Measurements from ENCODE around the gene EXOC4. TPM values are rescaled to one million over a fixed set of nuclear protein-coding genes. Genes with fewer than 3 reads are reported as not detected.
A peak's percentile ranks its signal among the peaks of the same experiment; 100 is the strongest.

Gene EXOC4
- total RNA-seq, 1 experiment from 2014 or later = 71.0 TPM

- ChIA-PET POLR2A (no interaction called here), CTCF (interaction anchor here (0.5 kb wide), 1 partner anchor 782 kb away, joined by 3 read pairs; no protein-coding TSS in a partner anchor)
- DNase-seq (ENCODE audit: low read depth, low spot score) (no peak), ATAC-seq (no peak)
- Histone ChIP-seq H3K9me3 (ENCODE audit: control insufficient read depth, insufficient read depth, low read depth, low read length) (no peaks in the 10 kb centered on the region; the same call in 1 of the 2 replicates), H3K4me1 (ENCODE audit: control insufficient read depth, insufficient read depth, low read length) (no peaks in the 10 kb centered on the region), H3K4me3 (ENCODE audit: low read depth in 2 of 2, low read length in 2 of 2) (no peak overlapping the region), H3K27me3 (ENCODE audit: control insufficient read depth, insufficient read depth, low read length) (no peaks in the 10 kb centered on the region), H3K27ac (ENCODE audit: low read length) (no peak overlapping the region), H3K36me3 (ENCODE audit: control insufficient read depth, insufficient read depth, low read length) (no peaks in the 10 kb centered on the region)
- BruUV-seq (replicated peaks) = no TSS peak
- in situ Hi-C loops (cut with HindIII; ENCODE audit: low pct_unique_long_range_greater_than_20kb, low sequenced_read_pairs) (no loop called here), intact Hi-C loops (cut with micrococcal nuclease; ENCODE audit: unreplicated experiment) (no loop called here)
- peak; percentile 15; the same call in 1 of the 2 replicates for TF ChIP-seq CTCF (IDR thresholded peaks at IDR 0.05)
- no peak for TF ChIP-seq REST (IDR thresholded peaks at IDR 0.05; ENCODE audit: insufficient read depth in 1 of 2, low read depth in 2 of 2, low read length in 1 of 2)
Observed at GRCh38 chr7:134031835-134032617, 779.1 kb downstream of the EXOC4 start.

GRCh38 chr7:134034652-134035051, 781.8 kb downstream of the EXOC4 start:
- no TSS peak for BruUV-seq (replicated peaks)
- ChIA-PET CTCF (no interaction called here), POLR2A (no interaction called here)
- intact Hi-C loops (cut with micrococcal nuclease; ENCODE audit: unreplicated experiment) (no loop called here), in situ Hi-C loops (cut with HindIII; ENCODE audit: low pct_unique_long_range_greater_than_20kb, low sequenced_read_pairs) (no loop called here)
- ATAC-seq (peak; percentile 70), DNase-seq (ENCODE audit: low read depth, low spot score) (peak; percentile 43)
- no peaks in the 10 kb centered on the region; the same call in 1 of the 2 replicates for H3K9me3 ChIP-seq (ENCODE audit: control insufficient read depth, insufficient read depth, low read depth, low read length)
- no peaks in the 10 kb centered on the region for H3K27me3 ChIP-seq (ENCODE audit: control insufficient read depth, insufficient read depth, low read length)
- no peaks in the 10 kb centered on the region for H3K4me1 ChIP-seq (ENCODE audit: control insufficient read depth, insufficient read depth, low read length)
- no peaks in the 10 kb centered on the region for H3K36me3 ChIP-seq (ENCODE audit: control insufficient read depth, insufficient read depth, low read length)
- no peak overlapping the region for H3K27ac ChIP-seq (ENCODE audit: low read length)
- TF ChIP-seq POLR2AphosphoS5 (IDR thresholded peaks at IDR 0.05; ENCODE audit: low read depth, low read length) = no peak
- TF ChIP-seq TCF7L2 (IDR thresholded peaks at IDR 0.05; ENCODE audit: low read depth, low read length) = no peak
- no peak for TF ChIP-seq CTCF (IDR thresholded peaks at IDR 0.05)
- TF ChIP-seq SIN3A (IDR thresholded peaks at IDR 0.05; ENCODE audit: borderline replicate concordance, insufficient read depth, low read depth, low read length) = no peak
- TF ChIP-seq REST (IDR thresholded peaks at IDR 0.05; ENCODE audit: insufficient read depth in 1 of 2, low read depth in 2 of 2, low read length in 1 of 2) = no peak
- no peak overlapping the region for H3K4me3 ChIP-seq (ENCODE audit: low read depth in 2 of 2, low read length in 2 of 2)

Data from Panc1 (cell line).